OCI-M2 (cell line): Measurements from ENCODE around the gene HAPLN2.

ENCODE experiments used
- DNase-seq: peaks from one replicate; lab custom pipeline; 2025; ENCODE audit not compliant: unreplicated experiment; lab: John Stamatoyannopoulos, UW

HAPLN2 gene

GRCh38 chr1:156659988-156660751 is 41.0 kb downstream of the HAPLN2 start:
- DNase-seq = no peak

GRCh38 chr1:156660752-156661112 is 41.5 kb downstream of the HAPLN2 start:
- no peak for DNase-seq

GRCh38 chr1:156662005-156662799 is 43.0 kb downstream of the HAPLN2 start:
- DNase-seq = no peak

- no peak for DNase-seq
Measured at GRCh38 chr1:156662800-156663055, 43.5 kb downstream of the HAPLN2 start.

GRCh38 chr1:156663178-156663577 is 44.0 kb downstream of the HAPLN2 start:
- DNase-seq = no peak

- no peak for DNase-seq
Measured at GRCh38 chr1:156664046-156664766, 45.0 kb downstream of the HAPLN2 start.

GRCh38 chr1:156664767-156665411 is 45.7 kb downstream of the HAPLN2 start:
- DNase-seq = no peak

- DNase-seq = no peak
Measured at GRCh38 chr1:156665539-156665938, 46.3 kb downstream of the HAPLN2 start.

GRCh38 chr1:156666862-156667609 is 47.8 kb downstream of the HAPLN2 start:
- no peak for DNase-seq

- DNase-seq = no peak
Measured at GRCh38 chr1:156667610-156667967, 48.4 kb downstream of the HAPLN2 start.

- no peak for DNase-seq
Measured at GRCh38 chr1:156667968-156668709, 48.9 kb downstream of the HAPLN2 start.

- DNase-seq = no peak
Measured at GRCh38 chr1:156668801-156669637, 49.8 kb downstream of the HAPLN2 start.

- no peak for DNase-seq
Measured at GRCh38 chr1:156669794-156670193, 50.6 kb downstream of the HAPLN2 start.

GRCh38 chr1:156670359-156670758 is 51.1 kb downstream of the HAPLN2 start:
- DNase-seq = no peak

GRCh38 chr1:156670791-156671190 is 51.6 kb downstream of the HAPLN2 start:
- no peak for DNase-seq

GRCh38 chr1:156671804-156672203 is 52.6 kb downstream of the HAPLN2 start:
- DNase-seq = no peak

GRCh38 chr1:156673387-156674121 is 54.3 kb downstream of the HAPLN2 start:
- DNase-seq = no peak
